ENCODE results near the gene F10. TPM values are rescaled to one million over a fixed set of nuclear protein-coding genes. Genes with fewer than 3 reads are reported as not detected.

F10 gene
- total and polyA plus RNA-seq, 2 experiments from 2014 or later: 143 to 148 TPM

- no peaks in the 10 kb centered on the region for H3K9me3 ChIP-seq (ENCODE audit: low read depth)
- TF ChIP-seq, protein P1, sequence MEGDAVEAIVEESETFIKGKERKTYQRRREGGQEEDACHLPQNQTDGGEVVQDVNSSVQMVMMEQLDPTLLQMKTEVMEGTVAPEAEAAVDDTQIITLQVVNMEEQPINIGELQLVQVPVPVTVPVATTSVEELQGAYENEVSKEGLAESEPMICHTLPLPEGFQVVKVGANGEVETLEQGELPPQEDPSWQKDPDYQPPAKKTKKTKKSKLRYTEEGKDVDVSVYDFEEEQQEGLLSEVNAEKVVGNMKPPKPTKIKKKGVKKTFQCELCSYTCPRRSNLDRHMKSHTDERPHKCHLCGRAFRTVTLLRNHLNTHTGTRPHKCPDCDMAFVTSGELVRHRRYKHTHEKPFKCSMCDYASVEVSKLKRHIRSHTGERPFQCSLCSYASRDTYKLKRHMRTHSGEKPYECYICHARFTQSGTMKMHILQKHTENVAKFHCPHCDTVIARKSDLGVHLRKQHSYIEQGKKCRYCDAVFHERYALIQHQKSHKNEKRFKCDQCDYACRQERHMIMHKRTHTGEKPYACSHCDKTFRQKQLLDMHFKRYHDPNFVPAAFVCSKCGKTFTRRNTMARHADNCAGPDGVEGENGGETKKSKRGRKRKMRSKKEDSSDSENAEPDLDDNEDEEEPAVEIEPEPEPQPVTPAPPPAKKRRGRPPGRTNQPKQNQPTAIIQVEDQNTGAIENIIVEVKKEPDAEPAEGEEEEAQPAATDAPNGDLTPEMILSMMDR (IDR thresholded peaks at IDR 0.05; ENCODE audit: poor library complexity): no peak
- TF ChIP-seq EZH2phosphoT487 (IDR thresholded peaks at IDR 0.05; ENCODE audit: low read depth, severe bottlenecking, unreplicated experiment) (no peak), EZH2 (IDR thresholded peaks at IDR 0.05; ENCODE audit: borderline replicate concordance) (no peak)
- no peak overlapping the region for H3K4me2 ChIP-seq
- no peak overlapping the region for H2AFZ ChIP-seq
- no peaks in the 10 kb centered on the region for H3K27me3 ChIP-seq
- no peaks in the 10 kb centered on the region for H3K36me3 ChIP-seq (replicated peaks; ENCODE audit: insufficient read depth, low read depth)
- DNase-seq (ENCODE audit: low spot score): no peak
- H3K4me3 ChIP-seq: no peak overlapping the region
- H3K79me2 ChIP-seq: peaks cover 18% of the 10 kb centered on the region
- peaks cover 21% of the 10 kb centered on the region for H3K4me1 ChIP-seq (ENCODE audit: insufficient read depth)
- H3K27ac ChIP-seq: peak overlapping the region; percentile 93
- no peaks in the 10 kb centered on the region for H4K20me1 ChIP-seq (ENCODE audit: insufficient read depth, poor library complexity, severe bottlenecking)
- H3K9me2 ChIP-seq (replicated peaks; ENCODE audit: insufficient read depth): no peaks in the 10 kb centered on the region
- WGBS (ENCODE audit: low lambda C conversion rate, missing lambda C conversion rate): 96% methylated on average over 24 of the region's 24 CpGs
Measured at GRCh38 chr13:113121183-113121927, 1.2 kb upstream of the F10 start.

DNA sequence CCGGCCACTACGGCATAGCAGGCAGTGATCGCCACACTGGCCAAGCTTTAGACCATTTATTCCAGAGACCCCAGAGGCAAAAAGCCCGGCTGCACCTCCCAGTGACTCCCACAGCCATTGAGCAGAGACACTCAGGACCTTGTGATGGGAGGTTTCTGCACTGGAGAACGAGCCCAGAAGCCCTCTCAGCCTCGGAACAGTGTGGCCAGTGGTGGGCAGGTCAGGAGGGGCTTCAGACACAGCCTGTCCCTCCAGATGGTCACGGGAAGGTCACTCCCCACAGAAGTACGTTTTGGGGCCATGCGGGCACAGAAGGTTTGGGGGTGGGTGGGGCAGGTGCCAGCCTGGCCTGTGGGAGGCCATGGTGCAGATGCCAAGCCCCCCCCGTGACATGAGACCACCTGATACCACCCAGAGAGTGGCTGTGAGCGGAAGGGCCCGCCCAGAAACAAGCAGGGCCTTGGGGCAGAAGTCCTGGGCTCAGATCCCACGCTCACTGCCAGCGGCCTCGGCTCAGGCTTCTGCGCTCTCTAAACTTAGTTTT lies 599 bp upstream of the F10 start:
- no peak for DNase-seq (ENCODE audit: low spot score)
- Histone ChIP-seq H3K4me2 (peak overlapping the region; percentile 76), H3K27ac (peak overlapping the region; percentile 93), H3K9me3 (ENCODE audit: low read depth) (no peaks in the 10 kb centered on the region), H3K79me2 (peaks cover 18% of the 10 kb centered on the region), H3K27me3 (no peaks in the 10 kb centered on the region), H3K9me2 (replicated peaks; ENCODE audit: insufficient read depth) (no peaks in the 10 kb centered on the region), H2AFZ (no peak overlapping the region), H3K4me3 (no peak overlapping the region), H3K4me1 (ENCODE audit: insufficient read depth) (peaks cover 21% of the 10 kb centered on the region), H4K20me1 (ENCODE audit: insufficient read depth, poor library complexity, severe bottlenecking) (no peaks in the 10 kb centered on the region), H3K36me3 (replicated peaks; ENCODE audit: insufficient read depth, low read depth) (no peaks in the 10 kb centered on the region)
- TF ChIP-seq EZH2phosphoT487 (IDR thresholded peaks at IDR 0.05; ENCODE audit: low read depth, severe bottlenecking, unreplicated experiment): no peak
- no peak for TF ChIP-seq EZH2 (IDR thresholded peaks at IDR 0.05; ENCODE audit: borderline replicate concordance)
- TF ChIP-seq, protein P1 (IDR thresholded peaks at IDR 0.05; ENCODE audit: poor library complexity): no peak
- 88% methylated on average over 16 of the region's 16 CpGs for WGBS (ENCODE audit: low lambda C conversion rate, missing lambda C conversion rate)

- H2AFZ ChIP-seq: peak overlapping the region; percentile 53
- WGBS (ENCODE audit: low lambda C conversion rate, missing lambda C conversion rate): 88% methylated on average over 26 of the region's 29 CpGs
- peaks cover 21% of the 10 kb centered on the region for H3K4me1 ChIP-seq (ENCODE audit: insufficient read depth)
- H3K27ac ChIP-seq: peak overlapping the region; percentile 93
- no peaks in the 10 kb centered on the region for H3K9me2 ChIP-seq (replicated peaks; ENCODE audit: insufficient read depth)
- H3K36me3 ChIP-seq (replicated peaks; ENCODE audit: insufficient read depth, low read depth): no peaks in the 10 kb centered on the region
- H3K27me3 ChIP-seq: no peaks in the 10 kb centered on the region
- H3K4me2 ChIP-seq: peak overlapping the region; percentile 76
- H3K9me3 ChIP-seq (ENCODE audit: low read depth): no peaks in the 10 kb centered on the region
- DNase-seq (ENCODE audit: low spot score): no peak
- TF ChIP-seq EZH2phosphoT487 (IDR thresholded peaks at IDR 0.05; ENCODE audit: low read depth, severe bottlenecking, unreplicated experiment): no peak
- TF ChIP-seq, protein P1 (IDR thresholded peaks at IDR 0.05; ENCODE audit: poor library complexity): peak; percentile 23
- H3K79me2 ChIP-seq: peaks cover 18% of the 10 kb centered on the region
- peak overlapping the region; percentile 15 for H3K4me3 ChIP-seq
- H4K20me1 ChIP-seq (ENCODE audit: insufficient read depth, poor library complexity, severe bottlenecking): no peaks in the 10 kb centered on the region
Measured at GRCh38 chr13:113123226-113124201, 915 bp downstream of the F10 start.
